Mammary epithelial cell (primary cell): ENCODE data around the gene MT1B.

ENCODE experiments used
- CTCF ChIP-seq, 2 donors: IDR thresholded peaks in 1 of 2; conservative IDR thresholded peaks in 1 of 2; 2 replicates each; pipeline ENCODE4 v1.5.1; 2011 to 2012; ENCODE audit warnings: inconsistent platforms in 2 of 2, low read length in 2 of 2, mild to moderate bottlenecking in 2 of 2, control low read depth in 1 of 2, low read depth in 1 of 2; ENCODE audit not compliant: insufficient read depth in 1 of 2; ENCODE audit errors: extremely low read depth in 1 of 2
- EZH2 ChIP-seq: IDR thresholded peaks from 2 replicates; pipeline ENCODE4 v1.6.1; 2012; ENCODE audit warnings: low read length, inconsistent platforms, borderline replicate concordance

GRCh38 chr16:56664506-56664905 is 12.8 kb downstream of the MT1B start:
- TF ChIP-seq CTCF (conservative IDR thresholded peaks at IDR 0.05 in 1 of 2, IDR thresholded peaks at IDR 0.05 in 1 of 2; ENCODE audit: extremely low read depth in 1 of 2, insufficient read depth in 1 of 2, low read depth in 1 of 2, low read length in 2 of 2), result no peak
- no peak for TF ChIP-seq EZH2
